ENCODE data around the gene ADCK2.

DNA sequence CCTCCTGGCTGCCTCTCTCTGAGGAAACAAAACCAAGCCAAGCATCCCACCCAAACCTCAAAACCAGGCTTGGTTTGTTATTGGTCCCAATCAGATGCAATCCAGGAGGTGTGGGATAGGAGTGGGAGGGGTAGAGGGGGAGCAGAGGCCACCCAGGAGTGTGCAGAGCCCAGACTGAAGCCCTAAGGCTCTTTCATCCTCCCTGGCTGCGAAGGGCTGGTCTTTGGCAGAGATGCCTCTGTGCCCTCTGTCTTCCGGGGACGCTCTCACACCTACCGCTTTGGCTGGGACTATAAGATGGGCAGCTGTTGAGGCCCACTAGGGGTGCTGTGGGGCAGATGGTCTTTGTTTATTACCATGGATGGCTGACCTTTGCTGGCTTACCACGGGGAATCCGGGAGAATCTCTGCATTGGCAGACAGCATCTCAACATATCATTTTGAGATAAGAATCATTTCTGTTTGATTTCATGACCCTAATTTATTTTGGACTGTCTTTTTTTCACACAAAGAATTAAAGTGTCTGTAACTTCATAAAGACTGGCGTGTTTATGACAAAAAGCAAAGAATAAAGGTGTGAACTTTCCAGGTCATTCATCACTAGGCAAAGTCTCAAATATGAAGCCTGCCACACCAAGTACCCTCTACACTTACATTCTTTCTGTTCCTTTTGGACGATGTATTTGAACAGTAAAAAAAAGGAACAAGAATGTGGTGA lies 25.7 kb upstream of the ADCK2 start:
- TF ChIP-seq, protein P1, sequence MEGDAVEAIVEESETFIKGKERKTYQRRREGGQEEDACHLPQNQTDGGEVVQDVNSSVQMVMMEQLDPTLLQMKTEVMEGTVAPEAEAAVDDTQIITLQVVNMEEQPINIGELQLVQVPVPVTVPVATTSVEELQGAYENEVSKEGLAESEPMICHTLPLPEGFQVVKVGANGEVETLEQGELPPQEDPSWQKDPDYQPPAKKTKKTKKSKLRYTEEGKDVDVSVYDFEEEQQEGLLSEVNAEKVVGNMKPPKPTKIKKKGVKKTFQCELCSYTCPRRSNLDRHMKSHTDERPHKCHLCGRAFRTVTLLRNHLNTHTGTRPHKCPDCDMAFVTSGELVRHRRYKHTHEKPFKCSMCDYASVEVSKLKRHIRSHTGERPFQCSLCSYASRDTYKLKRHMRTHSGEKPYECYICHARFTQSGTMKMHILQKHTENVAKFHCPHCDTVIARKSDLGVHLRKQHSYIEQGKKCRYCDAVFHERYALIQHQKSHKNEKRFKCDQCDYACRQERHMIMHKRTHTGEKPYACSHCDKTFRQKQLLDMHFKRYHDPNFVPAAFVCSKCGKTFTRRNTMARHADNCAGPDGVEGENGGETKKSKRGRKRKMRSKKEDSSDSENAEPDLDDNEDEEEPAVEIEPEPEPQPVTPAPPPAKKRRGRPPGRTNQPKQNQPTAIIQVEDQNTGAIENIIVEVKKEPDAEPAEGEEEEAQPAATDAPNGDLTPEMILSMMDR (conservative IDR thresholded peaks at IDR 0.05), result peak; percentile 67
- TF ChIP-seq ZFX (IDR thresholded peaks at IDR 0.05), result no peak

Measured in C4-2B (cell line).